K562 (cell line): ENCODE results near the gene HCRTR1. TPM values are rescaled to one million over a fixed set of nuclear protein-coding genes. Genes with fewer than 3 reads are reported as not detected.

Source experiments
- ARNT ChIP-seq, 2 experiments: fragments of 450-650 bp; IDR thresholded peaks; 2 replicates each; pipeline ENCODE4 v1.6.1; 2016; ENCODE audit warnings: mild to moderate bottlenecking in 1 of 2
- BRD4 ChIP-seq: fragments of 200-600 bp; sonication (generic); IDR thresholded peaks from 2 replicates; pipeline ENCODE4 v1.6.1; 2017; ENCODE audit warnings: inconsistent platforms
- CHD1 ChIP-seq: fragments of 200-600 bp; sonication (generic); IDR thresholded peaks from one replicate; pipeline ENCODE4 v1.6.1; 2012; ENCODE audit warnings: mild to moderate bottlenecking, moderate library complexity, low read length, inconsistent platforms
- CREBBP ChIP-seq: IDR thresholded peaks from one replicate; pipeline ENCODE4 v1.6.1; 2012; ENCODE audit warnings: low read depth, mild to moderate bottlenecking, control low read depth, inconsistent platforms, low read length
- ETV1 ChIP-seq: fragments of 450-650 bp; conservative IDR thresholded peaks from 2 replicates; pipeline ENCODE4 v1.6.1; 2016; ENCODE audit warnings: missing genetic modification characterization, control low read depth, low read depth, missing compliant biosample characterization
- FOSL1 ChIP-seq: fragments of 200-800 bp; sonication (Bioruptor generic); conservative IDR thresholded peaks from 2 replicates; pipeline ENCODE4 v1.6.1; 2016; ENCODE audit warnings: missing genetic modification characterization, missing compliant biosample characterization
- FOXP1 ChIP-seq: sonication (generic); formaldehyde crosslinking; IDR thresholded peaks from 2 replicates; pipeline ENCODE4 v1.8.0; 2022; ENCODE audit warnings: mild to moderate bottlenecking, missing genetic modification reagents
- GTF2E2 ChIP-seq: fragments of 200-800 bp; sonication (Bioruptor generic); IDR thresholded peaks from 2 replicates; pipeline ENCODE4 v1.6.1; 2016; ENCODE audit warnings: missing genetic modification characterization, missing compliant biosample characterization
- ILK ChIP-seq: fragments of 450-650 bp; IDR thresholded peaks from 2 replicates; pipeline ENCODE4 v1.6.1; 2016; ENCODE audit warnings: missing genetic modification characterization, low read depth, mild to moderate bottlenecking, missing compliant biosample characterization, moderate library complexity, borderline replicate concordance
- KAT7 ChIP-seq: sonication (generic); formaldehyde crosslinking; IDR thresholded peaks from 2 replicates; pipeline ENCODE4 v1.8.0; 2022; ENCODE audit warnings: missing genetic modification reagents, mild to moderate bottlenecking, borderline replicate concordance
- KLF6 ChIP-seq: fragments of 250-450 bp; sonication (Bioruptor Pico); IDR thresholded peaks from 2 replicates; pipeline ENCODE4 v1.4.0; 2020; ENCODE audit warnings: mild to moderate bottlenecking, moderate library complexity, borderline replicate concordance
- LEF1 ChIP-seq: fragments of 450-650 bp; IDR thresholded peaks from 2 replicates; pipeline ENCODE4 v1.6.1; 2016; ENCODE audit warnings: mild to moderate bottlenecking
- MYC ChIP-seq, 2 experiments: fragments of 250-450 bp in 1 of 2; sonication (Bioruptor Pico) in 1 of 2; IDR thresholded peaks; 2 replicates each; pipeline versions ENCODE4 v1.5.1 to v1.6.1; 2012 to 2021; ENCODE audit warnings: low read depth in 2 of 2, borderline replicate concordance in 1 of 2, improper control_type of control experiment in 1 of 2, low read length in 1 of 2, mild to moderate bottlenecking in 1 of 2, moderate library complexity in 1 of 2
- NR1H2 ChIP-seq: sonication (generic); formaldehyde crosslinking; IDR thresholded peaks from 2 replicates; pipeline ENCODE4 v1.4.0; 2020; ENCODE audit warnings: mild to moderate bottlenecking, missing genetic modification reagents
- OTX1 ChIP-seq: fragments of 450-650 bp; formaldehyde crosslinking; IDR thresholded peaks from 2 replicates; pipeline ENCODE4 v1.4.0; 2022; ENCODE audit warnings: mild to moderate bottlenecking
- POLR2AphosphoS2 ChIP-seq: IDR thresholded peaks from 2 replicates; pipeline ENCODE4 v1.6.1; 2012; ENCODE audit warnings: low read length, improper control_type of control experiment
- POLR2B ChIP-seq: fragments of 450-650 bp; IDR thresholded peaks from 2 replicates; pipeline ENCODE4 v1.6.1; 2018; ENCODE audit warnings: low read depth; ENCODE audit not compliant: partially characterized antibody
- SETDB1 ChIP-seq: IDR thresholded peaks from one replicate; pipeline ENCODE4 v1.6.1; 2012; ENCODE audit warnings: low read length, control low read depth, inconsistent platforms
- SMAD2 ChIP-seq: fragments of 150-350 bp; IDR thresholded peaks from 2 replicates; pipeline ENCODE4 v1.6.1; 2014; ENCODE audit warnings: low read depth, mild to moderate bottlenecking, low read length
- SMARCE1 ChIP-seq: fragments of 450-650 bp; IDR thresholded peaks from 2 replicates; pipeline ENCODE4 v1.7.1; 2016; ENCODE audit warnings: mild to moderate bottlenecking
- TAF1 ChIP-seq: IDR thresholded peaks from 2 replicates; pipeline ENCODE4 v1.6.1; 2011; ENCODE audit warnings: mild to moderate bottlenecking, low read length, moderate library complexity; ENCODE audit not compliant: insufficient read depth, control insufficient read depth, severe bottlenecking; ENCODE audit errors: extremely low read depth
- TOE1 ChIP-seq, 2 experiments: fragments of 450-650 bp in 1 of 2; sonication (generic) in 1 of 2; formaldehyde crosslinking in 1 of 2; IDR thresholded peaks; 2 replicates each; pipeline versions ENCODE4 v1.7.1 to v1.8.0; 2016 to 2022; ENCODE audit warnings: borderline replicate concordance in 2 of 2, mild to moderate bottlenecking in 2 of 2, antibody characterized with exemption in 1 of 2, inconsistent platforms in 1 of 2, low read depth in 1 of 2, missing genetic modification reagents in 1 of 2, moderate library complexity in 1 of 2
- YY1 ChIP-seq, 3 experiments: IDR thresholded peaks; 2 replicates each; pipeline ENCODE4 v1.6.1; 2011; ENCODE audit warnings: low read length in 2 of 3, mild to moderate bottlenecking in 2 of 3, moderate library complexity in 2 of 3, borderline replicate concordance in 1 of 3, control low read depth in 1 of 3, low read depth in 1 of 3; ENCODE audit not compliant: insufficient read depth in 3 of 3, insufficient replicate concordance in 2 of 3, control insufficient read depth in 1 of 3, insufficient read length in 1 of 3; ENCODE audit errors: extremely low read depth in 1 of 3
- ZBTB7A ChIP-seq: IDR thresholded peaks from 2 replicates; pipeline ENCODE4 v1.6.1; 2011; ENCODE audit warnings: low read depth, mild to moderate bottlenecking, low read length, moderate library complexity, borderline replicate concordance; ENCODE audit not compliant: control insufficient read depth
- ZNF431 ChIP-seq: sonication (generic); formaldehyde crosslinking; IDR thresholded peaks from 2 replicates; pipeline ENCODE4 v1.8.0; 2022; ENCODE audit warnings: mild to moderate bottlenecking, missing genetic modification reagents
- ZNF740 ChIP-seq, 3 experiments: fragments of 200-800 bp in 1 of 3; sonication (Bioruptor generic) in 1 of 3; sonication (generic) in 1 of 3; formaldehyde crosslinking in 1 of 3; IDR thresholded peaks; 2 replicates each; pipeline versions ENCODE4 v1.6.1 to v1.8.0; 2016 to 2022; ENCODE audit warnings: mild to moderate bottlenecking in 2 of 3, missing compliant biosample characterization in 2 of 3, missing genetic modification characterization in 2 of 3, missing genetic modification reagents in 1 of 3
- polyA plus RNA-seq, 8 experiments: library from polyadenylated mRNA; depleted of rRNA in 4 of 8; stranded (reverse) in 5 of 8; unstranded in 3 of 8; fragments of >200 nt; fragmentation: Nextera tagmentation in 2 of 8; fragmentation: Illumina TruSeq in 1 of 8; extraction: Ambion mirVana in 2 of 8; extraction: Trizol in 1 of 8; gene quantifications; 2 replicates each; pipeline versions ENCODE4 v1.2.1 to v1.2.3, GENCODE V29; 2011 to 2014; ENCODE audit warnings: inconsistent platforms in 1 of 8, missing spikeins in 1 of 8
- total RNA-seq, 7 experiments: library from RNA; depleted of rRNA in 6 of 7; stranded (reverse); fragments of >200 nt in 6 of 7; fragmentation: Illumina TruSeq in 2 of 7; extraction: Trizol in 2 of 7; gene quantifications; 2 replicates each; pipeline versions ENCODE4 v1.2.1 to v1.2.3, GENCODE V29; 2011 to 2021; ENCODE audit warnings: low replicate concordance in 1 of 7

The HCRTR1 gene
- total and polyA plus RNA-seq, 9 of the 15 experiments (the other 6 are each of a cell fraction or from before 2014, with no cell fraction given), result not detected

GRCh38 chr1:31643976-31644559 is 26.6 kb downstream of the HCRTR1 start (continued):
- TF ChIP-seq BRD4, result peak; percentile 55; the same call in 1 of the 2 replicates
- TF ChIP-seq FOSL1 (tag), result no peak
- 0 out of 2 replicates have a peak, but pooled peaks have one; percentile 55 for TF ChIP-seq SMARCE1
- peak; percentile 78; the same call in 1 of the 2 replicates for TF ChIP-seq ZNF740 (CRISPR knock-in tag; IDR thresholded peaks at IDR 0.05)
- no peak for TF ChIP-seq ZNF740 (tag; IDR thresholded peaks at IDR 0.05)
- TF ChIP-seq ZNF431 (CRISPR knock-in tag), result 0 out of 2 replicates have a peak, but pooled peaks have one; percentile 47
- TF ChIP-seq SMAD2, result no peak
- 0 out of 2 replicates have a peak, but pooled peaks have one; percentile 18 for TF ChIP-seq POLR2AphosphoS2
- TF ChIP-seq LEF1, result no peak
- peak; percentile 33; the same call in 1 of the 2 replicates for TF ChIP-seq KAT7 (CRISPR knock-in tag)
- 0 out of 2 replicates have a peak, but pooled peaks have one; percentile 85 for TF ChIP-seq ZBTB7A
- TF ChIP-seq SETDB1, result no peak
- peak; percentile 64 for TF ChIP-seq CHD1
- peak; percentile 80 for TF ChIP-seq POLR2B
- 0 out of 4 replicates have a peak, but pooled peaks of 1 of the 2 experiments have one; percentile 63 for TF ChIP-seq ARNT (IDR thresholded peaks at IDR 0.05)
- TF ChIP-seq YY1 (IDR thresholded peaks at IDR 0.05; ENCODE audit: borderline replicate concordance in 1 of 3, control insufficient read depth in 1 of 3, extremely low read depth in 1 of 3, insufficient read depth in 3 of 3, insufficient read length in 1 of 3, insufficient replicate concordance in 2 of 3, low read depth in 1 of 3, low read length in 2 of 3), result peak in 2 of 3 experiments; percentile 76 to 85
- peak; percentile 66 for TF ChIP-seq TAF1
- TF ChIP-seq FOXP1 (CRISPR knock-in tag), result peak; percentile 79; the same call in 1 of the 2 replicates
- TF ChIP-seq ILK (tag), result no peak
- 0 out of 2 replicates have a peak, but pooled peaks have one; percentile 46 for TF ChIP-seq TOE1 (IDR thresholded peaks at IDR 0.05; ENCODE audit: borderline replicate concordance)
- 0 out of 2 replicates have a peak, but pooled peaks have one; percentile 73 for TF ChIP-seq TOE1 (CRISPR knock-in tag; IDR thresholded peaks at IDR 0.05; ENCODE audit: borderline replicate concordance, low read depth)
- TF ChIP-seq OTX1 (CRISPR knock-in tag), result peak; percentile 1; the same call in 1 of the 2 replicates
- TF ChIP-seq KLF6 (CRISPR knock-in tag), result 0 out of 2 replicates have a peak, but pooled peaks have one; percentile 67
- TF ChIP-seq CREBBP, result no peak
- TF ChIP-seq GTF2E2 (tag), result no peak; the same call in 1 of the 2 replicates
- 0 out of 2 replicates have a peak, but pooled peaks have one; percentile 74 for TF ChIP-seq NR1H2
- TF ChIP-seq MYC (IDR thresholded peaks at IDR 0.05; ENCODE audit: low read depth, low read length), result no peak
- TF ChIP-seq MYC (CRISPR knock-in tag; IDR thresholded peaks at IDR 0.05; ENCODE audit: borderline replicate concordance, low read depth), result 0 out of 2 replicates have a peak, but pooled peaks have one; percentile 59
- peak; percentile 87 for TF ChIP-seq ETV1
